IMR-90 (cell line): ENCODE results near the gene SLX4. TPM values are rescaled to one million over a fixed set of nuclear protein-coding genes. Genes with fewer than 3 reads are reported as not detected.

Source experiments
- ATAC-seq: fragments of 200-7000 bp; cut with Tn5 transposase; 2 replicates; pipeline ENCODE4 v1.9.1; 2020; ENCODE audit warnings: low read depth, mild to moderate bottlenecking, moderate library complexity
- BruUV-seq: library from RNA; stranded (reverse); fragments of 400-500 nt; replicated peaks from 2 replicates; lab custom pipeline; 2021; lab: Mats Ljungman, UMichigan
- CTCF ChIA-PET: fragments of 300-600 bp; formaldehyde crosslinking; extraction: SDS; loops from one replicate; lab custom pipeline; 2021; ENCODE audit warnings: antibody characterized with exemption; lab: Yijun Ruan, JAX
- POLR2A ChIA-PET: fragments of 300-600 bp; sonication (Branson Sonifier 250); formaldehyde crosslinking; loops from one replicate; lab custom pipeline; 2022; ENCODE audit warnings: antibody characterized with exemption; ENCODE audit not compliant: unreplicated experiment; lab: Charles Lee
- DNase-seq: peaks from one replicate; pipeline ENCODE4 v3.0.0; 2013
- H2AFZ ChIP-seq: replicated peaks from 2 replicates; pipeline ENCODE3; 2013; ENCODE audit warnings: low read length, mild to moderate bottlenecking; ENCODE audit not compliant: poor library complexity
- H2AK5ac ChIP-seq: 2 replicates; pipeline ENCODE4 v1.6.1; 2013; ENCODE audit warnings: low read depth, low read length, inconsistent platforms
- H2AK9ac ChIP-seq: replicated peaks from 2 replicates; pipeline ENCODE3; 2013; ENCODE audit warnings: mild to moderate bottlenecking, low read depth, low read length, moderate library complexity; ENCODE audit not compliant: poor library complexity
- H2BK120ac ChIP-seq: 2 replicates; pipeline ENCODE4 v1.6.1; 2013; ENCODE audit warnings: low read depth, low read length, inconsistent platforms
- H2BK15ac ChIP-seq: 3 replicates; pipeline ENCODE4 v1.6.1; 2013; ENCODE audit warnings: low read depth, low read length, inconsistent platforms
- H2BK20ac ChIP-seq: 2 replicates; pipeline ENCODE4 v1.6.1; 2013; ENCODE audit warnings: low read depth, mild to moderate bottlenecking, inconsistent platforms, low read length, moderate library complexity
- H2BK5ac ChIP-seq: 2 replicates; pipeline ENCODE4 v1.6.1; 2013; ENCODE audit warnings: mild to moderate bottlenecking, low read depth, low read length, inconsistent platforms; ENCODE audit not compliant: poor library complexity, severe bottlenecking
- H3K14ac ChIP-seq: replicated peaks from 2 replicates; pipeline ENCODE4 v1.6.1; 2013; ENCODE audit warnings: low read depth, low read length, inconsistent platforms
- H3K18ac ChIP-seq: 2 replicates; pipeline ENCODE4 v1.6.1; 2013; ENCODE audit warnings: low read depth, low read length, control low read depth
- H3K23ac ChIP-seq: 2 replicates; pipeline ENCODE4 v1.6.1; 2013; ENCODE audit warnings: low read depth, low read length, inconsistent platforms
- H3K27ac ChIP-seq: 2 replicates; pipeline ENCODE4 v1.5.1; 2013; ENCODE audit warnings: mild to moderate bottlenecking, control low read depth, low read length; ENCODE audit not compliant: insufficient read depth
- H3K27me3 ChIP-seq: 2 replicates; pipeline ENCODE4 v1.6.1; 2013; ENCODE audit warnings: low read length; ENCODE audit not compliant: control insufficient read depth, insufficient read depth
- H3K36me3 ChIP-seq: 2 replicates; pipeline ENCODE4 v1.6.1; 2013; ENCODE audit warnings: low read length, mixed read lengths; ENCODE audit not compliant: control insufficient read depth, insufficient read depth
- H3K4ac ChIP-seq: 2 replicates; pipeline ENCODE4 v1.6.1; 2013; ENCODE audit warnings: low read depth, low read length, inconsistent platforms
- H3K4me1 ChIP-seq: 2 replicates; pipeline ENCODE4 v1.6.1; 2013; ENCODE audit warnings: low read length, mixed read lengths; ENCODE audit not compliant: control insufficient read depth, insufficient read depth
- H3K4me2 ChIP-seq: 2 replicates; pipeline ENCODE4 v1.6.1; 2013; ENCODE audit warnings: low read depth, mild to moderate bottlenecking, control low read depth, low read length, moderate library complexity
- H3K4me3 ChIP-seq: 2 replicates; pipeline ENCODE4 v1.5.1; 2013; ENCODE audit warnings: low read depth, mild to moderate bottlenecking, control low read depth, low read length, moderate library complexity; ENCODE audit not compliant: insufficient read depth
- H3K56ac ChIP-seq: 2 replicates; pipeline ENCODE4 v1.6.1; 2013; ENCODE audit warnings: low read length, inconsistent platforms; ENCODE audit not compliant: insufficient read depth; ENCODE audit errors: extremely low read depth
- H3K79me1 ChIP-seq, 2 experiments: 2 replicates each; pipeline ENCODE4 v1.6.1; 2013; ENCODE audit warnings: low read length in 2 of 2, inconsistent platforms in 1 of 2, low read depth in 1 of 2
- H3K9ac ChIP-seq: 2 replicates; pipeline ENCODE4 v1.6.1; 2013; ENCODE audit warnings: low read depth, low read length, control low read depth
- H3K9me1 ChIP-seq: 2 replicates; pipeline ENCODE4 v1.6.1; 2013; ENCODE audit warnings: low read length, inconsistent platforms; ENCODE audit not compliant: insufficient read depth
- H3K9me3 ChIP-seq: 2 replicates; pipeline ENCODE4 v1.6.1; 2013; ENCODE audit warnings: low read length; ENCODE audit not compliant: control insufficient read depth, insufficient read depth
- H4K20me1 ChIP-seq: 2 replicates; pipeline ENCODE4 v1.6.1; 2013; ENCODE audit warnings: low read length, inconsistent platforms; ENCODE audit not compliant: insufficient read depth
- H4K5ac ChIP-seq: 2 replicates; pipeline ENCODE4 v1.6.1; 2013; ENCODE audit warnings: mild to moderate bottlenecking, low read depth, low read length, control low read depth
- H4K8ac ChIP-seq, 2 experiments: 2 replicates each; pipeline ENCODE4 v1.6.1; 2013; ENCODE audit warnings: low read depth in 2 of 2, low read length in 2 of 2, control low read depth in 1 of 2, inconsistent platforms in 1 of 2
- H4K91ac ChIP-seq: 2 replicates; pipeline ENCODE4 v1.6.1; 2013; ENCODE audit warnings: low read depth, low read length, inconsistent platforms; ENCODE audit not compliant: insufficient read depth
- CHD1 ChIP-seq: IDR thresholded peaks from 2 replicates; pipeline ENCODE4 v1.6.1; 2012; ENCODE audit warnings: low read depth, low read length, improper control_type of control experiment
- FOS ChIP-seq: fragments of 150-350 bp; IDR thresholded peaks from 2 replicates; pipeline ENCODE4 v1.6.1; 2016; ENCODE audit warnings: low read depth, low read length
- MAZ ChIP-seq: IDR thresholded peaks from 2 replicates; pipeline ENCODE4 v1.6.1; 2012; ENCODE audit warnings: low read depth, mild to moderate bottlenecking, low read length, improper control_type of control experiment, moderate library complexity, borderline replicate concordance
- MXI1 ChIP-seq: IDR thresholded peaks from 2 replicates; pipeline ENCODE4 v1.6.1; 2012; ENCODE audit warnings: low read depth, mild to moderate bottlenecking, low read length, moderate library complexity, borderline replicate concordance
- POLR2A ChIP-seq: IDR thresholded peaks from 2 replicates; pipeline ENCODE4 v1.6.1; 2012; ENCODE audit warnings: mild to moderate bottlenecking, low read depth, low read length
- RFX5 ChIP-seq: IDR thresholded peaks from 2 replicates; pipeline ENCODE4 v1.8.0; 2012; ENCODE audit warnings: low read depth, mild to moderate bottlenecking, low read length, moderate library complexity
- WGBS, 2 experiments: methylation state at CpG; one replicate each; pipeline versions ENCODE4 v1.1.5 to v1.1.7; 2013; ENCODE audit warnings: missing lambda C conversion rate in 2 of 2; ENCODE audit not compliant: insufficient read length in 1 of 2; ENCODE audit errors: extremely low coverage in 2 of 2; 5-methylcytosine and 5-hydroxymethylcytosine counted together
- dilution Hi-C: fragments of 300-500 bp; cut with HindIII; formaldehyde crosslinking; loops from one replicate; pipeline ENCODE4 v1.14.3; 2018; ENCODE audit warnings: low sequenced_read_pairs; ENCODE audit not compliant: unreplicated experiment
- in situ Hi-C: fragments of 300-500 bp; cut with MboI; formaldehyde crosslinking; loops from 3 replicates; pipeline ENCODE4 v1.14.3; 2019; ENCODE audit warnings: low sequenced_read_pairs, inconsistent platforms, mixed read lengths
- intact Hi-C: fragments of 100-400 bp; cut with micrococcal nuclease; formaldehyde crosslinking; loops from 2 replicates; pipeline ENCODE4 v1.10.0; 2022
- polyA plus RNA-seq, 3 experiments: library from polyadenylated mRNA; depleted of rRNA; stranded (reverse); fragments of >200 nt; gene quantifications; 2 replicates each; pipeline ENCODE4 v1.2.3, GENCODE V29; 2012; ENCODE audit warnings: low replicate concordance in 1 of 3
- total RNA-seq: library from RNA; depleted of rRNA; stranded (reverse); fragments of >200 nt; gene quantifications from 2 replicates; pipeline ENCODE4 v1.2.3, GENCODE V29; 2012

The SLX4 gene
- total and polyA plus RNA-seq, 2 of the 4 experiments (the other 2 are of a cell fraction): 1.3 to 3.1 TPM

DNA sequence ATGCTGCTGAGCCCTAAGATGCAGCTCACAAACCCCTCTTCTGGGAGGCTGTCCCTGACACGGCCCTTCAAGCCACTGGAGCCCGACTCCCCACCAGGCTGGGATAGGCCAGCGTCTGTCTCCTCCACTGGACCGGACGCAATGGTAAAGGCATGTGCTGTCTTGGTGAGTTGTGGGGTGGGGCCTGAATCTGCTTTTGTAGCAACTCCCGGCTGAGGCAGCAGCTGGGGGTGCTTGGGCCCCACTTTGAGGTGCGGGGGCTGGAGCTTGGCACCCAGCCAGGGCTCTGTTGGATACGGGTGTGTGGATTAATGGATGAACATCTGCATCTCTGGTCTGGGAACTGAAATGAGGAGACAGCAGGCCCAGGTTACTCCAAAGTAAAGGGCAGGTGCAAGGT, 30.7 kb downstream of the SLX4 start:
- peaks cover 12% of the 10 kb centered on the region for H3K36me3 ChIP-seq
- BruUV-seq: no TSS peak
- in situ Hi-C loops: no loop called here
- H3K23ac ChIP-seq: no peak overlapping the region
- H3K4me1 ChIP-seq: no peaks in the 10 kb centered on the region; the same call in 1 of the 2 replicates
- H3K4me2 ChIP-seq: no peak overlapping the region
- POLR2A ChIA-PET: no interaction called here
- peak; percentile 47; the same call in 1 of the 2 replicates for ATAC-seq
- intact Hi-C loops: no loop called here
- 57% methylated on average over 2 of the region's 8 CpGs; no CpG with 5 or more reads in 1 of the 2 experiments for WGBS, 2 experiments
- H2AFZ ChIP-seq: no peak overlapping the region
- H3K56ac ChIP-seq: no peak overlapping the region
- H3K27ac ChIP-seq: no peak overlapping the region
- TF ChIP-seq MAZ (no peak), RFX5 (no peak), MXI1 (no peak), FOS (no peak), CHD1 (no peak), POLR2A (no peak)
- no peaks in the 10 kb centered on the region for H3K9me1 ChIP-seq
- no peak overlapping the region for H2BK5ac ChIP-seq
- H3K79me1 ChIP-seq: no peaks in the 10 kb centered on the region
- H3K4me3 ChIP-seq: no peak overlapping the region
- no peak overlapping the region for H2AK5ac ChIP-seq
- CTCF ChIA-PET: no interaction called here
- peak overlapping the region; percentile 10; the same call in 1 of the 2 replicates for H3K4ac ChIP-seq
- no peak overlapping the region for H2AK9ac ChIP-seq
- no peak overlapping the region for H2BK20ac ChIP-seq
- H3K14ac ChIP-seq: no peak overlapping the region
- peak; percentile 20 for DNase-seq
- H3K18ac ChIP-seq: no peak overlapping the region
- H3K27me3 ChIP-seq: no peaks in the 10 kb centered on the region; the same call in 1 of the 2 replicates
- H4K91ac ChIP-seq: no peak overlapping the region
- no peak overlapping the region for H4K8ac ChIP-seq
- H3K9ac ChIP-seq: no peak overlapping the region
- no peaks in the 10 kb centered on the region for H3K9me3 ChIP-seq
- H2BK15ac ChIP-seq: no peak overlapping the region
- no peaks in the 10 kb centered on the region for H4K20me1 ChIP-seq
- dilution Hi-C loops: no loop called here
- no peak overlapping the region for H2BK120ac ChIP-seq
- no peak overlapping the region for H4K5ac ChIP-seq
